GM12891 (cell line): ENCODE data around the gene NUDT2.
"Not testable (repeated sequence)": the region's sequence is repeated elsewhere in the genome, so short reads cannot be mapped to it uniquely, and the experiment has no call there.

Source experiments
- DNase-seq: peaks from one replicate; pipeline ENCODE4 v3.0.0; 2011; ENCODE audit warnings: low spot score; ENCODE audit not compliant: insufficient read length
- FAIRE-seq: peaks from 2 replicates; lab custom pipeline; 2011; peaks lifted over from hg19 to GRCh38; lab: Jason Lieb, UNC
- PAX5 ChIP-seq: IDR thresholded peaks from 2 replicates; pipeline ENCODE4 v1.6.1; 2011; ENCODE audit warnings: low read length, moderate library complexity, mild to moderate bottlenecking; ENCODE audit not compliant: insufficient read depth, severe bottlenecking
- POLR2A ChIP-seq: IDR thresholded peaks from 2 replicates; pipeline ENCODE4 v1.6.1; 2011; ENCODE audit warnings: low read depth, low read length, control low read depth
- POLR2AphosphoS5 ChIP-seq: IDR thresholded peaks from 2 replicates; pipeline ENCODE4 v1.6.1; 2011; ENCODE audit warnings: low read depth, low read length, control low read depth
- POU2F2 ChIP-seq: IDR thresholded peaks from 2 replicates; pipeline ENCODE4 v1.6.1; 2011; ENCODE audit warnings: low read depth, mild to moderate bottlenecking, control low read depth, low read length, moderate library complexity
- SPI1 ChIP-seq: IDR thresholded peaks from 2 replicates; pipeline ENCODE4 v1.6.1; 2011; ENCODE audit warnings: low read depth, low read length, control low read depth
- TAF1 ChIP-seq: IDR thresholded peaks from 2 replicates; pipeline ENCODE4 v1.6.1; 2011; ENCODE audit warnings: low read depth, low read length, control low read depth

NUDT2 gene

GRCh38 chr9:34347800-34348158, 18.4 kb downstream of the NUDT2 start:
- FAIRE-seq, result no peak
- DNase-seq, result no peak
- TF ChIP-seq PAX5 (no peak), POU2F2 (no peak), TAF1 (no peak), SPI1 (no peak), POLR2AphosphoS5 (no peak), POLR2A (no peak)

- FAIRE-seq (no peak), DNase-seq (no peak)
- TF ChIP-seq POLR2A, result no peak
- TF ChIP-seq SPI1, result no peak
- TF ChIP-seq PAX5, result no peak
- TF ChIP-seq POLR2AphosphoS5, result no peak
- TF ChIP-seq TAF1, result no peak
- no peak for TF ChIP-seq POU2F2
Measured at GRCh38 chr9:34349324-34349723, 20.0 kb downstream of the NUDT2 start.

GRCh38 chr9:34352122-34352652, 22.8 kb downstream of the NUDT2 start:
- not testable (repeated sequence) for FAIRE-seq

GRCh38 chr9:34352957-34353356, 23.6 kb downstream of the NUDT2 start:
- not testable (repeated sequence) for DNase-seq, FAIRE-seq

More at GRCh38 chr9:34352122-34352652, 22.8 kb downstream of the NUDT2 start:
- not testable (repeated sequence) for DNase-seq

- TF ChIP-seq POU2F2, result no peak
- no peak for TF ChIP-seq POLR2A
- TF ChIP-seq POLR2AphosphoS5, result no peak
- TF ChIP-seq TAF1, result no peak
- no peak for TF ChIP-seq SPI1
- TF ChIP-seq PAX5, result no peak
Measured at GRCh38 chr9:34362614-34363214, 33.3 kb downstream of the NUDT2 start.

GRCh38 chr9:34363619-34364351, 34.4 kb downstream of the NUDT2 start:
- FAIRE-seq (no peak), DNase-seq (no peak)
- TF ChIP-seq POLR2AphosphoS5 (no peak), POLR2A (no peak), POU2F2 (no peak), PAX5 (no peak), SPI1 (no peak), TAF1 (no peak)

More at GRCh38 chr9:34362614-34363214, 33.3 kb downstream of the NUDT2 start:
- DNase-seq (no peak), FAIRE-seq (no peak)

- TF ChIP-seq POU2F2 (no peak), POLR2AphosphoS5 (no peak), PAX5 (no peak), TAF1 (no peak), POLR2A (no peak), SPI1 (no peak)
- FAIRE-seq (no peak), DNase-seq (no peak)
Measured at GRCh38 chr9:34365282-34365681, 35.9 kb downstream of the NUDT2 start.

GRCh38 chr9:34366365-34366764, 37.0 kb downstream of the NUDT2 start:
- TF ChIP-seq SPI1, result no peak
- TF ChIP-seq POU2F2, result no peak
- no peak for TF ChIP-seq PAX5
- TF ChIP-seq TAF1, result no peak
- no peak for TF ChIP-seq POLR2A
- no peak for TF ChIP-seq POLR2AphosphoS5
- FAIRE-seq (no peak), DNase-seq (no peak)

GRCh38 chr9:34367751-34368410, 38.5 kb downstream of the NUDT2 start:
- not testable (repeated sequence) for FAIRE-seq, DNase-seq

GRCh38 chr9:34368796-34369195, 39.4 kb downstream of the NUDT2 start:
- not testable (repeated sequence) for FAIRE-seq

More at GRCh38 chr9:34368796-34369195, 39.4 kb downstream of the NUDT2 start:
- DNase-seq, result not testable (repeated sequence)
